ENCODE data around the gene ZBTB44.

ZBTB44 gene

DNA sequence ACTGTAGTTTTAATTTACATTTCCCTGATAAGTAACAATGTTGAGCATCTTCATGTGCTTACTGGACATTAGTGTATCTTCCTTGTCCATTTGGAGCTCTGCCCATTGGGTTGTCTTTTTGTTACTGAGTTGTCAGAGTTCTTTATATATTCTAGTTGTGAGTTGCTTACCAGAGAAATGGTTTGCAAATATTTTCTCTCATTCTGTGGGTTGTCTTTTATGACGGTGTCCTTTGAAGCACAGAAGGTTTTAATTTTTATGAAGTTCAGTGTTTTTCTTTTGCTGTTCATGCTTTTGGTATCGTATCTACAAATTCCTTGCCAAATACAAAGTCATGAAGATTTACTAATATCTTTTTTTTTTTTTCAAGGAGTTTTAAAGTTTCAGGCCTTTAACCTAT is 42.4 kb downstream of the ZBTB44 start:
- TF ChIP-seq SNAI2 (CRISPR knock-in tag; IDR thresholded peaks at IDR 0.05) (no peak), ZNF565 (CRISPR knock-in tag; conservative IDR thresholded peaks at IDR 0.05; ENCODE audit: low read depth) (no peak), PPARA (CRISPR knock-in tag; IDR thresholded peaks at IDR 0.05; ENCODE audit: borderline replicate concordance) (no peak), ISL1 (CRISPR knock-in tag; IDR thresholded peaks at IDR 0.05) (no peak), ZC3H10 (CRISPR knock-in tag; IDR thresholded peaks at IDR 0.05) (no peak), GLIS3 (CRISPR knock-in tag; IDR thresholded peaks at IDR 0.05) (no peak), TOX (CRISPR knock-in tag; IDR thresholded peaks at IDR 0.05; ENCODE audit: borderline replicate concordance) (no peak)
- TF ChIP-seq, protein P1, sequence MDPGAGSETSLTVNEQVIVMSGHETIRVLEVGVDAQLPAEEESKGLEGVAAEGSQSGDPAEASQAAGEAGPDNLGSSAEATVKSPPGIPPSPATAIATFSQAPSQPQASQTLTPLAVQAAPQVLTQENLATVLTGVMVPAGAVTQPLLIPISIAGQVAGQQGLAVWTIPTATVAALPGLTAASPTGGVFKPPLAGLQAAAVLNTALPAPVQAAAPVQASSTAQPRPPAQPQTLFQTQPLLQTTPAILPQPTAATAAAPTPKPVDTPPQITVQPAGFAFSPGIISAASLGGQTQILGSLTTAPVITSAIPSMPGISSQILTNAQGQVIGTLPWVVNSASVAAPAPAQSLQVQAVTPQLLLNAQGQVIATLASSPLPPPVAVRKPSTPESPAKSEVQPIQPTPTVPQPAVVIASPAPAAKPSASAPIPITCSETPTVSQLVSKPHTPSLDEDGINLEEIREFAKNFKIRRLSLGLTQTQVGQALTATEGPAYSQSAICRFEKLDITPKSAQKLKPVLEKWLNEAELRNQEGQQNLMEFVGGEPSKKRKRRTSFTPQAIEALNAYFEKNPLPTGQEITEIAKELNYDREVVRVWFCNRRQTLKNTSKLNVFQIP (CRISPR knock-in tag; IDR thresholded peaks at IDR 0.05; ENCODE audit: borderline replicate concordance, low read depth): no peak
- TF ChIP-seq, protein P2, sequence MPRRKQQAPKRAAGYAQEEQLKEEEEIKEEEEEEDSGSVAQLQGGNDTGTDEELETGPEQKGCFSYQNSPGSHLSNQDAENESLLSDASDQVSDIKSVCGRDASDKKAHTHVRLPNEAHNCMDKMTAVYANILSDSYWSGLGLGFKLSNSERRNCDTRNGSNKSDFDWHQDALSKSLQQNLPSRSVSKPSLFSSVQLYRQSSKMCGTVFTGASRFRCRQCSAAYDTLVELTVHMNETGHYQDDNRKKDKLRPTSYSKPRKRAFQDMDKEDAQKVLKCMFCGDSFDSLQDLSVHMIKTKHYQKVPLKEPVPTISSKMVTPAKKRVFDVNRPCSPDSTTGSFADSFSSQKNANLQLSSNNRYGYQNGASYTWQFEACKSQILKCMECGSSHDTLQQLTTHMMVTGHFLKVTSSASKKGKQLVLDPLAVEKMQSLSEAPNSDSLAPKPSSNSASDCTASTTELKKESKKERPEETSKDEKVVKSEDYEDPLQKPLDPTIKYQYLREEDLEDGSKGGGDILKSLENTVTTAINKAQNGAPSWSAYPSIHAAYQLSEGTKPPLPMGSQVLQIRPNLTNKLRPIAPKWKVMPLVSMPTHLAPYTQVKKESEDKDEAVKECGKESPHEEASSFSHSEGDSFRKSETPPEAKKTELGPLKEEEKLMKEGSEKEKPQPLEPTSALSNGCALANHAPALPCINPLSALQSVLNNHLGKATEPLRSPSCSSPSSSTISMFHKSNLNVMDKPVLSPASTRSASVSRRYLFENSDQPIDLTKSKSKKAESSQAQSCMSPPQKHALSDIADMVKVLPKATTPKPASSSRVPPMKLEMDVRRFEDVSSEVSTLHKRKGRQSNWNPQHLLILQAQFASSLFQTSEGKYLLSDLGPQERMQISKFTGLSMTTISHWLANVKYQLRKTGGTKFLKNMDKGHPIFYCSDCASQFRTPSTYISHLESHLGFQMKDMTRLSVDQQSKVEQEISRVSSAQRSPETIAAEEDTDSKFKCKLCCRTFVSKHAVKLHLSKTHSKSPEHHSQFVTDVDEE (CRISPR knock-in tag; IDR thresholded peaks at IDR 0.05): no peak
- TF ChIP-seq, protein P3, sequence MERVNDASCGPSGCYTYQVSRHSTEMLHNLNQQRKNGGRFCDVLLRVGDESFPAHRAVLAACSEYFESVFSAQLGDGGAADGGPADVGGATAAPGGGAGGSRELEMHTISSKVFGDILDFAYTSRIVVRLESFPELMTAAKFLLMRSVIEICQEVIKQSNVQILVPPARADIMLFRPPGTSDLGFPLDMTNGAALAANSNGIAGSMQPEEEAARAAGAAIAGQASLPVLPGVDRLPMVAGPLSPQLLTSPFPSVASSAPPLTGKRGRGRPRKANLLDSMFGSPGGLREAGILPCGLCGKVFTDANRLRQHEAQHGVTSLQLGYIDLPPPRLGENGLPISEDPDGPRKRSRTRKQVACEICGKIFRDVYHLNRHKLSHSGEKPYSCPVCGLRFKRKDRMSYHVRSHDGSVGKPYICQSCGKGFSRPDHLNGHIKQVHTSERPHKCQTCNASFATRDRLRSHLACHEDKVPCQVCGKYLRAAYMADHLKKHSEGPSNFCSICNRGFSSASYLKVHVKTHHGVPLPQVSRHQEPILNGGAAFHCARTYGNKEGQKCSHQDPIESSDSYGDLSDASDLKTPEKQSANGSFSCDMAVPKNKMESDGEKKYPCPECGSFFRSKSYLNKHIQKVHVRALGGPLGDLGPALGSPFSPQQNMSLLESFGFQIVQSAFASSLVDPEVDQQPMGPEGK (CRISPR knock-in tag; IDR thresholded peaks at IDR 0.05; ENCODE audit: borderline replicate concordance): no peak
- no peak for ATAC-seq

DNA sequence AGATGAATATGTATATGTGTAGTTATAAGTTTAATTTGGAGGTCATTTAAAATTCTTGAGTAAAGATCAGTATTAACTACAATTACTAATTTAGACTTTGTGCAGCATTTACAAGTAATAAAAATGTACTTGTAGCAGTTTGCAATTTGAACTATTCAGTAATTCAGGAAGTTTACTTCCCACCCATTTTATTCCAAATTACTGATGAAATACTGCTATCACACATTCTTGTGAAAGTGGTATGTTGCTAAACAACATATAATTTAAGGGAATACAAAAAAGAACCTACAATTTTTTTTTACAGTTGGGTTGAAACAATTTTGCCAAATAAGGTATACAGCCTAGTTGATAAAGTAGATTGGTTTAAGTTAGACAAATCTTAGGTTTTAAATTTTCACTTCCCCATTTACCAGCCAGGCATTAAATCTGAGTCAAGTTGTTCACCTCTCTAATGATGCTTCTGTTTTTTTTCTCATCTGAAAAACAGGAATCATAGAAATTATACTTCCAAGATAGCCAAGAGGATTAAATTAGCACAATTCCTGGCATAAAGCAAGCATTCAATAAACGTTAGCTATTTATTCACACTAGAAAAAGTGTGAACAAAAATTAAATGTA is 45.3 kb downstream of the ZBTB44 start:
- ATAC-seq: no peak
- TF ChIP-seq ZNF565 (CRISPR knock-in tag; conservative IDR thresholded peaks at IDR 0.05; ENCODE audit: low read depth): no peak
- TF ChIP-seq TCF4 (CRISPR knock-in tag; IDR thresholded peaks at IDR 0.05; ENCODE audit: borderline replicate concordance): no peak
- no peak for TF ChIP-seq ZNF70 (CRISPR knock-in tag; IDR thresholded peaks at IDR 0.05)
- no peak for TF ChIP-seq ZFP30 (CRISPR knock-in tag; IDR thresholded peaks at IDR 0.05)
- TF ChIP-seq ZC3H10 (CRISPR knock-in tag; IDR thresholded peaks at IDR 0.05): no peak
- TF ChIP-seq TOX (CRISPR knock-in tag; IDR thresholded peaks at IDR 0.05; ENCODE audit: borderline replicate concordance): no peak
- no peak for TF ChIP-seq GLIS3 (CRISPR knock-in tag; IDR thresholded peaks at IDR 0.05)
- TF ChIP-seq OSR1 (CRISPR knock-in tag; IDR thresholded peaks at IDR 0.05): no peak
- no peak for TF ChIP-seq SNAI2 (CRISPR knock-in tag; IDR thresholded peaks at IDR 0.05)

DNA sequence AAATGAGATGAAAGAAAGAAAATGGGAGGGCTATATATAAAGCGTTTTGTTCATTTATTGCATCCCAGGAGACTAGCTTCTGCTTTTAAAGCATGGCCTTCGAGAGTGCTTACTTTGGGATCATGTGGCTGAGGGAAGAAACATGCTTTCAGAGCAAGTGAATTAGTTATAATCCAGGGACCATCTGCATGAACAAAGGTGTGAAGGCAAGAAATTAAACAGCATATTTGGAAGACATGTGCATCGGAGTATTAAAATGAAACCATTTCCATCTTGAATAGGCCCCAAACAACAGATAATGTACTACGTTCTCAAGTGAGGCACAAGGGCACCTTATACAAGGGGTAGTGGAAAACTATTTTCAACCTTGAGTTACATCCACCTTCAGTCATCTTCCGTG is 51.4 kb downstream of the ZBTB44 start:
- TF ChIP-seq BACH2 (CRISPR knock-in tag; IDR thresholded peaks at IDR 0.05; ENCODE audit: borderline replicate concordance) (no peak), ZNF70 (CRISPR knock-in tag; IDR thresholded peaks at IDR 0.05) (no peak), PPARA (CRISPR knock-in tag; IDR thresholded peaks at IDR 0.05; ENCODE audit: borderline replicate concordance) (no peak), OSR1 (CRISPR knock-in tag; IDR thresholded peaks at IDR 0.05) (no peak), SNAI2 (CRISPR knock-in tag; IDR thresholded peaks at IDR 0.05) (no peak), ARNTL (CRISPR knock-in tag; IDR thresholded peaks at IDR 0.05; ENCODE audit: borderline replicate concordance, low read depth) (no peak), ZNF8 (CRISPR knock-in tag; IDR thresholded peaks at IDR 0.05) (no peak), CSDC2 (CRISPR knock-in tag; IDR thresholded peaks at IDR 0.05) (no peak), ZC3H10 (CRISPR knock-in tag; IDR thresholded peaks at IDR 0.05) (no peak), RARB (CRISPR knock-in tag; IDR thresholded peaks at IDR 0.05) (no peak), ZNF565 (CRISPR knock-in tag; conservative IDR thresholded peaks at IDR 0.05; ENCODE audit: low read depth) (no peak), ESRRG (CRISPR knock-in tag; IDR thresholded peaks at IDR 0.05) (no peak), GLIS3 (CRISPR knock-in tag; IDR thresholded peaks at IDR 0.05) (no peak)
- TF ChIP-seq, protein P2 (CRISPR knock-in tag; IDR thresholded peaks at IDR 0.05): no peak
- TF ChIP-seq, protein P4, sequence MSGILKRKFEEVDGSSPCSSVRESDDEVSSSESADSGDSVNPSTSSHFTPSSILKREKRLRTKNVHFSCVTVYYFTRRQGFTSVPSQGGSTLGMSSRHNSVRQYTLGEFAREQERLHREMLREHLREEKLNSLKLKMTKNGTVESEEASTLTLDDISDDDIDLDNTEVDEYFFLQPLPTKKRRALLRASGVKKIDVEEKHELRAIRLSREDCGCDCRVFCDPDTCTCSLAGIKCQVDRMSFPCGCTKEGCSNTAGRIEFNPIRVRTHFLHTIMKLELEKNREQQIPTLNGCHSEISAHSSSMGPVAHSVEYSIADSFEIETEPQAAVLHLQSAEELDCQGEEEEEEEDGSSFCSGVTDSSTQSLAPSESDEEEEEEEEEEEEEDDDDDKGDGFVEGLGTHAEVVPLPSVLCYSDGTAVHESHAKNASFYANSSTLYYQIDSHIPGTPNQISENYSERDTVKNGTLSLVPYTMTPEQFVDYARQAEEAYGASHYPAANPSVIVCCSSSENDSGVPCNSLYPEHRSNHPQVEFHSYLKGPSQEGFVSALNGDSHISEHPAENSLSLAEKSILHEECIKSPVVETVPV (CRISPR knock-in tag; IDR thresholded peaks at IDR 0.05): no peak
- TF ChIP-seq, protein P3 (CRISPR knock-in tag; IDR thresholded peaks at IDR 0.05; ENCODE audit: borderline replicate concordance): no peak
- TF ChIP-seq, protein P5, sequence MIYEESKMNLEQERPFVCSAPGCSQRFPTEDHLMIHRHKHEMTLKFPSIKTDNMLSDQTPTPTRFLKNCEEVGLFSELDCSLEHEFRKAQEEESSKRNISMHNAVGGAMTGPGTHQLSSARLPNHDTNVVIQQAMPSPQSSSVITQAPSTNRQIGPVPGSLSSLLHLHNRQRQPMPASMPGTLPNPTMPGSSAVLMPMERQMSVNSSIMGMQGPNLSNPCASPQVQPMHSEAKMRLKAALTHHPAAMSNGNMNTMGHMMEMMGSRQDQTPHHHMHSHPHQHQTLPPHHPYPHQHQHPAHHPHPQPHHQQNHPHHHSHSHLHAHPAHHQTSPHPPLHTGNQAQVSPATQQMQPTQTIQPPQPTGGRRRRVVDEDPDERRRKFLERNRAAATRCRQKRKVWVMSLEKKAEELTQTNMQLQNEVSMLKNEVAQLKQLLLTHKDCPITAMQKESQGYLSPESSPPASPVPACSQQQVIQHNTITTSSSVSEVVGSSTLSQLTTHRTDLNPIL (CRISPR knock-in tag; IDR thresholded peaks at IDR 0.05; ENCODE audit: low read depth): no peak
- no peak for ATAC-seq
